Measurements from ENCODE around the gene CIB2.

- TF ChIP-seq CTCF (IDR thresholded peaks at IDR 0.05) (no peak), POLR2A (IDR thresholded peaks at IDR 0.05) (no peak), EP300 (IDR thresholded peaks at IDR 0.05) (no peak), POLR2AphosphoS5 (IDR thresholded peaks at IDR 0.05) (no peak)
These were observed 68.0 kb downstream of the CIB2 start for GRCh38 chr15:78063217-78063616.

All from sigmoid colon (tissue), 4 donors.